ENCODE data around the gene DLG2. TPM values are rescaled to one million over a fixed set of nuclear protein-coding genes. Genes with fewer than 3 reads are reported as not detected.
"Not testable (repeated sequence)": the region's sequence is repeated elsewhere in the genome, so short reads cannot be mapped to it uniquely, and the experiment has no call there.

Gene DLG2
- total RNA-seq, 1 donor from 2014 or later, result 1.8 TPM

DNA sequence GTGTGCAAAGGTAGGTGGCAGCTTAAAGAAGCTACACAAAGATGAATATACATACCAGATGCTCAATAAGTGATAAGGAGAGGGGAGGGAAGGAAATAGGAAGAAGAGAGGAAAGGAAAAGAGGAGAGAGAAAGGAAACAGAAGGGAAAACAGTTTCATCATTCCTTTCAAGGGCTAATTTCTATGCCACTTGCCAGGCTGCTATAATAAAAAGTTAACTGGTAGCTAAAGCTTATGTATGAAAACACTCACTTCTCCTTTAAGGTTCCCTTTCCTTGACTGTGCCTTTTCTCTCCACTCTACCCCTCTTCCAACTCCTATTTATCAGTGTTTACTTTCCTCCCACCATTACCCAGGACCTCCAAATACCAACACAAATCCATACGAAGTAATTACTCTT, 347.9 kb downstream of the DLG2 start:
- Histone ChIP-seq H3K4me2 (ENCODE audit: low read length) (no peak overlapping the region), H3K9me3 (ENCODE audit: insufficient read depth, low read depth, low read length) (no peaks in the 10 kb centered on the region), H4K20me1 (ENCODE audit: insufficient read depth, low read length) (no peaks in the 10 kb centered on the region), H3K79me2 (ENCODE audit: insufficient read depth, low read length) (no peaks in the 10 kb centered on the region), H2AFZ (ENCODE audit: low read depth, low read length) (no peak overlapping the region), H3K9ac (ENCODE audit: low read length) (no peak overlapping the region), H3K4me3 (ENCODE audit: insufficient read depth, low read depth, low read length) (no peak overlapping the region), H3K4me1 (ENCODE audit: insufficient read depth, low read length) (no peaks in the 10 kb centered on the region), H3K36me3 (ENCODE audit: insufficient read depth, low read length) (no peaks in the 10 kb centered on the region), H3K27ac (ENCODE audit: low read depth, low read length) (no peak overlapping the region), H3K27me3 (ENCODE audit: insufficient read depth, low read length) (no peaks in the 10 kb centered on the region)
- Mint-ChIP-seq H3K27ac (ENCODE audit: unreplicated experiment) (no peak overlapping the region), H3K9me3 (ENCODE audit: unreplicated experiment) (no peaks in the 10 kb centered on the region), H3K36me3 (ENCODE audit: low read depth, unreplicated experiment) (no peaks in the 10 kb centered on the region), H3K4me1 (ENCODE audit: low read depth, unreplicated experiment) (peaks cover 3% of the 10 kb centered on the region), H3K4me3 (ENCODE audit: unreplicated experiment) (no peak overlapping the region), H3K27me3 (ENCODE audit: low read depth, unreplicated experiment) (no peaks in the 10 kb centered on the region)
- FAIRE-seq (no peak), DNase-seq (ENCODE audit: low read depth) (no peak)
- TF ChIP-seq EZH2 (IDR thresholded peaks at IDR 0.05; ENCODE audit: insufficient read depth, low read length), result no peak
- TF ChIP-seq, protein P1, sequence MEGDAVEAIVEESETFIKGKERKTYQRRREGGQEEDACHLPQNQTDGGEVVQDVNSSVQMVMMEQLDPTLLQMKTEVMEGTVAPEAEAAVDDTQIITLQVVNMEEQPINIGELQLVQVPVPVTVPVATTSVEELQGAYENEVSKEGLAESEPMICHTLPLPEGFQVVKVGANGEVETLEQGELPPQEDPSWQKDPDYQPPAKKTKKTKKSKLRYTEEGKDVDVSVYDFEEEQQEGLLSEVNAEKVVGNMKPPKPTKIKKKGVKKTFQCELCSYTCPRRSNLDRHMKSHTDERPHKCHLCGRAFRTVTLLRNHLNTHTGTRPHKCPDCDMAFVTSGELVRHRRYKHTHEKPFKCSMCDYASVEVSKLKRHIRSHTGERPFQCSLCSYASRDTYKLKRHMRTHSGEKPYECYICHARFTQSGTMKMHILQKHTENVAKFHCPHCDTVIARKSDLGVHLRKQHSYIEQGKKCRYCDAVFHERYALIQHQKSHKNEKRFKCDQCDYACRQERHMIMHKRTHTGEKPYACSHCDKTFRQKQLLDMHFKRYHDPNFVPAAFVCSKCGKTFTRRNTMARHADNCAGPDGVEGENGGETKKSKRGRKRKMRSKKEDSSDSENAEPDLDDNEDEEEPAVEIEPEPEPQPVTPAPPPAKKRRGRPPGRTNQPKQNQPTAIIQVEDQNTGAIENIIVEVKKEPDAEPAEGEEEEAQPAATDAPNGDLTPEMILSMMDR (IDR thresholded peaks at IDR 0.05; ENCODE audit: insufficient read depth, low read depth, low read length), result no peak

GRCh38 chr11:85277693-85278092, 349.5 kb downstream of the DLG2 start:
- Mint-ChIP-seq H3K9me3 (ENCODE audit: unreplicated experiment) (peaks cover under 1% of the 10 kb centered on the region), H3K4me3 (ENCODE audit: unreplicated experiment) (no peak overlapping the region), H3K27me3 (ENCODE audit: low read depth, unreplicated experiment) (no peaks in the 10 kb centered on the region), H3K36me3 (ENCODE audit: low read depth, unreplicated experiment) (no peaks in the 10 kb centered on the region), H3K27ac (ENCODE audit: unreplicated experiment) (no peak overlapping the region), H3K4me1 (ENCODE audit: low read depth, unreplicated experiment) (peaks cover 3% of the 10 kb centered on the region)
- H3K9me3 ChIP-seq (ENCODE audit: insufficient read depth, low read depth, low read length), result no peaks in the 10 kb centered on the region
- H3K27ac ChIP-seq (ENCODE audit: low read depth, low read length), result no peak overlapping the region
- H4K20me1 ChIP-seq (ENCODE audit: insufficient read depth, low read length), result no peaks in the 10 kb centered on the region
- H2AFZ ChIP-seq (ENCODE audit: low read depth, low read length), result no peak overlapping the region
- H3K4me3 ChIP-seq (ENCODE audit: insufficient read depth, low read depth, low read length), result no peak overlapping the region
- H3K9ac ChIP-seq (ENCODE audit: low read length), result no peak overlapping the region
- no peak overlapping the region for H3K4me2 ChIP-seq (ENCODE audit: low read length)
- FAIRE-seq (no peak), DNase-seq (ENCODE audit: low read depth) (no peak)
- no peak for TF ChIP-seq EZH2 (IDR thresholded peaks at IDR 0.05; ENCODE audit: insufficient read depth, low read length)
- TF ChIP-seq, protein P1 (IDR thresholded peaks at IDR 0.05; ENCODE audit: insufficient read depth, low read depth, low read length), result no peak
- no peaks in the 10 kb centered on the region for H3K27me3 ChIP-seq (ENCODE audit: insufficient read depth, low read length)
- no peaks in the 10 kb centered on the region for H3K36me3 ChIP-seq (ENCODE audit: insufficient read depth, low read length)
- H3K4me1 ChIP-seq (ENCODE audit: insufficient read depth, low read length), result no peaks in the 10 kb centered on the region
- H3K79me2 ChIP-seq (ENCODE audit: insufficient read depth, low read length), result no peaks in the 10 kb centered on the region

DNA sequence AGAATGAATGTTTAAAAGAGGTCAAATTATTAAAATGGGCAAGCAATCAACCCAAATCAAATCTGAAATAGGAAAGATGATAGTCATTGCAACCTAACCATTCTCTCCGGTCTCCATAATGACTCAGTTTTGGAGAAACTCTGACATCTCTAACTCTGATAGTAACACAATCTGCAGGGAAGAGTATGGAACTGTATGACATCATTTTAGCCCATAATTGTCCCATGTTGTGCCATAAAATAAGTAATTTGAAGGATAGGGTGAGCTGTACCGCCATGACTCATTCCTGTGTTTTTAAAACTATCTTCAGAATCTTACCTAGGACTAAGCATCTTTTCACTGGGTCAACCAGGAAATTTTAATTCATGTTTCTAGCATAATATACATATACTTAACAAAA, 350.8 kb downstream of the DLG2 start:
- Histone ChIP-seq H3K27ac (ENCODE audit: low read depth, low read length) (no peak overlapping the region), H3K79me2 (ENCODE audit: insufficient read depth, low read length) (no peaks in the 10 kb centered on the region), H3K4me2 (ENCODE audit: low read length) (no peak overlapping the region), H3K36me3 (ENCODE audit: insufficient read depth, low read length) (no peaks in the 10 kb centered on the region), H3K4me3 (ENCODE audit: insufficient read depth, low read depth, low read length) (no peak overlapping the region), H4K20me1 (ENCODE audit: insufficient read depth, low read length) (no peaks in the 10 kb centered on the region), H3K4me1 (ENCODE audit: insufficient read depth, low read length) (no peaks in the 10 kb centered on the region), H3K9me3 (ENCODE audit: insufficient read depth, low read depth, low read length) (no peaks in the 10 kb centered on the region), H3K9ac (ENCODE audit: low read length) (no peak overlapping the region), H2AFZ (ENCODE audit: low read depth, low read length) (no peak overlapping the region), H3K27me3 (ENCODE audit: insufficient read depth, low read length) (no peaks in the 10 kb centered on the region)
- no peak for DNase-seq (ENCODE audit: low read depth)
- FAIRE-seq, result no peak
- no peaks in the 10 kb centered on the region for H3K36me3 Mint-ChIP-seq (ENCODE audit: low read depth, unreplicated experiment)
- no peaks in the 10 kb centered on the region for H3K27me3 Mint-ChIP-seq (ENCODE audit: low read depth, unreplicated experiment)
- TF ChIP-seq, protein P1 (IDR thresholded peaks at IDR 0.05; ENCODE audit: insufficient read depth, low read depth, low read length), result no peak
- TF ChIP-seq EZH2 (IDR thresholded peaks at IDR 0.05; ENCODE audit: insufficient read depth, low read length), result no peak
- H3K27ac Mint-ChIP-seq (ENCODE audit: unreplicated experiment), result no peak overlapping the region
- peaks cover 5% of the 10 kb centered on the region for H3K9me3 Mint-ChIP-seq (ENCODE audit: unreplicated experiment)
- peaks cover 3% of the 10 kb centered on the region for H3K4me1 Mint-ChIP-seq (ENCODE audit: low read depth, unreplicated experiment)
- no peak overlapping the region for H3K4me3 Mint-ChIP-seq (ENCODE audit: unreplicated experiment)

DNA sequence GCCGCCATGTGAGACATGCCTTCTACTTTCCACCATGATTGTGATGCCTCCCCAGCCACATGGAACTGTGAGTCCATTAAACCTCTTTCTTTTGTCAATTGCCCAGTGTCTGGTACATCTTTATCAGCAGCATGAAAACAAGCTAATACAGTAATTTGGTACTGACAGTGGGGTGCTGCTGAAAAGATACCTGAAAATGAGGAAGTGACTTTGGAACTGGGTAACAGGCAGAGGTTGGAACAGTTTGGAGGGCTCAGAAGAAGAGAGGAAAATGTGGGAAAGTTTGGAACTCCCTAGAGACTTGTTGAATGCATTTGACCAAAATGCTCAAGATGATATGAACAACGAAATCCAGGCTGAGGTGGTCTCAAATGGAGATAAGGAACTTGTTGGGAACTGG, 356.8 kb downstream of the DLG2 start:
- H3K9me3 Mint-ChIP-seq (ENCODE audit: unreplicated experiment); H3K79me2 ChIP-seq (ENCODE audit: insufficient read depth, low read length); H3K4me3 Mint-ChIP-seq (ENCODE audit: unreplicated experiment); H3K4me3 ChIP-seq (ENCODE audit: insufficient read depth, low read depth, low read length); H3K36me3 ChIP-seq (ENCODE audit: insufficient read depth, low read length); H3K27me3 Mint-ChIP-seq (ENCODE audit: low read depth, unreplicated experiment); H3K9ac ChIP-seq (ENCODE audit: low read length); DNase-seq (ENCODE audit: low read depth); H3K27ac ChIP-seq (ENCODE audit: low read depth, low read length); H3K9me3 ChIP-seq (ENCODE audit: insufficient read depth, low read depth, low read length); H3K4me2 ChIP-seq (ENCODE audit: low read length); H3K27ac Mint-ChIP-seq (ENCODE audit: unreplicated experiment); H3K27me3 ChIP-seq (ENCODE audit: insufficient read depth, low read length); H3K4me1 Mint-ChIP-seq (ENCODE audit: low read depth, unreplicated experiment); H3K36me3 Mint-ChIP-seq (ENCODE audit: low read depth, unreplicated experiment); H4K20me1 ChIP-seq (ENCODE audit: insufficient read depth, low read length); FAIRE-seq; H3K4me1 ChIP-seq (ENCODE audit: insufficient read depth, low read length); H2AFZ ChIP-seq (ENCODE audit: low read depth, low read length): not testable (repeated sequence)
